ENCODE data around the gene CDK14. TPM values are rescaled to one million over a fixed set of nuclear protein-coding genes. Genes with fewer than 3 reads are reported as not detected.

The CDK14 gene
- total and polyA plus RNA-seq, 10 of the 15 experiments (the other 5 are each of a cell fraction or from before 2014, with no cell fraction given), result 6.5 to 61.3 (median 24.2) TPM

DNA sequence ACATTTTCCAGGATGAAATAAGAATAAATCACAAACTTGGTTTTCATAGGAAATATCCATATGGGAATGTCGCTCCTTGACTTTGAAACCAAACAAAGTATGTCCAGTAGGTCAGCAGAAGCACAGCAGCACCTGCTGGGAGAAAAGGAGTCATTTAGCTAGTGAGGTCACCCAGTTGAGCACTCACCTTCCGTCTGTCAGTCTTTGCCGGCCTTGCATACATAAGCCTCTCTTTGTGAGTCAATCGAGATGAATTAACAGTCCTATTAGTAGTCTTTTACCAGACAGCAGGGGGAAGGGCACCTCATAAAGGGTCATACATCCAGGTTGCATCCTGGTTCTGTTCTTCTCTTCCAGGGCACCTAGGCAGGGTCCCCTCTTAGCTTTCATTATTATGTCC, 435.6 kb downstream of the CDK14 start:
- H2AFZ ChIP-seq (ENCODE audit: control insufficient read depth, low read depth, low read length), result no peak overlapping the region
- H3K4me3 ChIP-seq, result no peak overlapping the region
- H3K4me1 ChIP-seq (ENCODE audit: control insufficient read depth, insufficient read depth, low read length), result no peaks in the 10 kb centered on the region
- SMC1A ChIA-PET (ENCODE audit: uncharacterized antibody, unreplicated experiment), result interaction anchor here (1.2 to 9.6 kb wide), 9 partner anchors 9 to 499 kb away, joined by 3 to 176 read pairs (median 4); no protein-coding TSS in a partner anchor
- H3K9me3 ChIP-seq (replicated peaks; ENCODE audit: control insufficient read depth, insufficient read depth, low read length), result no peaks in the 10 kb centered on the region
- FAIRE-seq (no peak), ATAC-seq (no peak), DNase-seq (ENCODE audit: low read depth, low spot score) (no peak)
- 94% methylated on average over 4 of the region's 4 CpGs for WGBS (ENCODE audit: insufficient coverage, insufficient replicate concordance, low lambda C conversion rate, missing lambda C conversion rate)
- H4K20me1 ChIP-seq (ENCODE audit: control insufficient read depth, insufficient read depth), result no peaks in the 10 kb centered on the region
- in situ Hi-C loops (cut with MboI) (no loop called here), intact Hi-C loops (cut with micrococcal nuclease; ENCODE audit: unreplicated experiment) (loop anchor here (5.0 to 10.0 kb wide), 5 partner anchors 99 to 479 kb away; partner anchors contain the start of gene CDK14)
- no peak overlapping the region for H3K27ac ChIP-seq (ENCODE audit: control insufficient read depth, insufficient read depth)
- H3K79me2 ChIP-seq (ENCODE audit: control insufficient read depth, insufficient read depth, low read length), result no peaks in the 10 kb centered on the region
- H3K4me2 ChIP-seq (ENCODE audit: control insufficient read depth, insufficient read depth), result no peak overlapping the region
- CTCF ChIA-PET, result interaction anchor here (1.0 to 7.9 kb wide), 6 partner anchors 15 to 577 kb away, joined by 3 to 271 read pairs (median 44); no protein-coding TSS in a partner anchor
- no peaks in the 10 kb centered on the region for H3K36me3 ChIP-seq (ENCODE audit: control insufficient read depth in 2 of 2, insufficient read depth in 2 of 2, low read length in 1 of 2)
- POLR2A ChIA-PET, result interaction anchor here (2.3 kb wide), 1 partner anchor 323 kb away, joined by 11 read pairs; no protein-coding TSS in a partner anchor
- TF ChIP-seq ZNF24 (IDR thresholded peaks at IDR 0.05), result no peak
- TF ChIP-seq YY1 (IDR thresholded peaks at IDR 0.05; ENCODE audit: low read depth, low read length), result no peak
- no peak for TF ChIP-seq IKZF1 (conservative IDR thresholded peaks at IDR 0.05)
- no peak for TF ChIP-seq HDGF (IDR thresholded peaks at IDR 0.05)
- no peak for TF ChIP-seq MTA2 (IDR thresholded peaks at IDR 0.05; ENCODE audit: low read depth)
- no peak for TF ChIP-seq POLR2AphosphoS5 (IDR thresholded peaks at IDR 0.05; ENCODE audit: low read length)
- no peak for TF ChIP-seq SKIL (IDR thresholded peaks at IDR 0.05; ENCODE audit: low read depth, poor library complexity, severe bottlenecking)
- TF ChIP-seq, protein P1, sequence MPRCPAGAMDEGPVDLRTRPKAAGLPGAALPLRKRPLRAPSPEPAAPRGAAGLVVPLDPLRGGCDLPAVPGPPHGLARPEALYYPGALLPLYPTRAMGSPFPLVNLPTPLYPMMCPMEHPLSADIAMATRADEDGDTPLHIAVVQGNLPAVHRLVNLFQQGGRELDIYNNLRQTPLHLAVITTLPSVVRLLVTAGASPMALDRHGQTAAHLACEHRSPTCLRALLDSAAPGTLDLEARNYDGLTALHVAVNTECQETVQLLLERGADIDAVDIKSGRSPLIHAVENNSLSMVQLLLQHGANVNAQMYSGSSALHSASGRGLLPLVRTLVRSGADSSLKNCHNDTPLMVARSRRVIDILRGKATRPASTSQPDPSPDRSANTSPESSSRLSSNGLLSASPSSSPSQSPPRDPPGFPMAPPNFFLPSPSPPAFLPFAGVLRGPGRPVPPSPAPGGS (IDR thresholded peaks at IDR 0.05; ENCODE audit: borderline replicate concordance, insufficient read depth, low read depth, low read length, poor library complexity, severe bottlenecking), result no peak
- no peak for TF ChIP-seq ATF7 (IDR thresholded peaks at IDR 0.05; ENCODE audit: low read depth)
- no peak for TF ChIP-seq KAT2A (conservative IDR thresholded peaks at IDR 0.05; ENCODE audit: control insufficient read depth, low read depth, low read length)
- TF ChIP-seq, protein P2, sequence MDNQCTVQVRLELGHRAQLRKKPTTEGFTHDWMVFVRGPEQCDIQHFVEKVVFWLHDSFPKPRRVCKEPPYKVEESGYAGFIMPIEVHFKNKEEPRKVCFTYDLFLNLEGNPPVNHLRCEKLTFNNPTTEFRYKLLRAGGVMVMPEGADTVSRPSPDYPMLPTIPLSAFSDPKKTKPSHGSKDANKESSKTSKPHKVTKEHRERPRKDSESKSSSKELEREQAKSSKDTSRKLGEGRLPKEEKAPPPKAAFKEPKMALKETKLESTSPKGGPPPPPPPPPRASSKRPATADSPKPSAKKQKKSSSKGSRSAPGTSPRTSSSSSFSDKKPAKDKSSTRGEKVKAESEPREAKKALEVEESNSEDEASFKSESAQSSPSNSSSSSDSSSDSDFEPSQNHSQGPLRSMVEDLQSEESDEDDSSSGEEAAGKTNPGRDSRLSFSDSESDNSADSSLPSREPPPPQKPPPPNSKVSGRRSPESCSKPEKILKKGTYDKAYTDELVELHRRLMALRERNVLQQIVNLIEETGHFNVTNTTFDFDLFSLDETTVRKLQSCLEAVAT (IDR thresholded peaks at IDR 0.05), result no peak
- no peak for TF ChIP-seq CEBPZ (IDR thresholded peaks at IDR 0.05; ENCODE audit: low read depth, low read length)
- no TSS peak for BruUV-seq (replicated peaks)
- no peaks in the 10 kb centered on the region for H3K27me3 ChIP-seq (replicated peaks in 1 of 2; ENCODE audit: control insufficient read depth in 2 of 2, insufficient read depth in 2 of 2, low read length in 1 of 2)
- RAD21 ChIA-PET (ENCODE audit: unreplicated experiment), result interaction anchor here (1.2 to 7.4 kb wide), 4 partner anchors 100 to 323 kb away, joined by 3 to 132 read pairs (median 28); no protein-coding TSS in a partner anchor
- no peak overlapping the region for H3K9ac ChIP-seq (ENCODE audit: control insufficient read depth, insufficient read depth, low read length)

Data from GM12878 (cell line).